H9 (cell line): ENCODE results near the gene ATRN. TPM values are rescaled to one million over a fixed set of nuclear protein-coding genes. Genes with fewer than 3 reads are reported as not detected.

Source experiments
- DNase-seq: peaks from one replicate; pipeline ENCODE4 v3.0.0-alpha.2; 2017
- H2AFZ ChIP-seq: one replicate; pipeline ENCODE4 v1.6.1; 2013; ENCODE audit warnings: mild to moderate bottlenecking, low read length, control low read depth, moderate library complexity
- H2AK5ac ChIP-seq: 2 replicates; pipeline ENCODE4 v1.6.1; 2013; ENCODE audit warnings: low read length, control low read depth, mixed read lengths; ENCODE audit not compliant: insufficient read length
- H2BK120ac ChIP-seq: one replicate; pipeline ENCODE4 v1.6.1; 2013; ENCODE audit warnings: low read depth, mild to moderate bottlenecking, low read length, control low read depth, inconsistent platforms; ENCODE audit not compliant: poor library complexity, severe bottlenecking
- H2BK12ac ChIP-seq: 2 replicates; pipeline ENCODE4 v1.6.1; 2013; ENCODE audit warnings: low read length, control low read depth, mixed read lengths, low read depth; ENCODE audit not compliant: insufficient read length
- H2BK15ac ChIP-seq: 2 replicates; pipeline ENCODE4 v1.6.1; 2013; ENCODE audit warnings: low read depth, low read length, control low read depth
- H2BK20ac ChIP-seq: one replicate; pipeline ENCODE4 v1.6.1; 2013; ENCODE audit warnings: low read depth, mild to moderate bottlenecking, low read length, control low read depth, inconsistent platforms; ENCODE audit not compliant: poor library complexity, severe bottlenecking
- H2BK5ac ChIP-seq: 2 replicates; pipeline ENCODE4 v1.6.1; 2013; ENCODE audit warnings: low read length, control low read depth, mixed read lengths; ENCODE audit not compliant: insufficient read length
- H3K14ac ChIP-seq: 2 replicates; pipeline ENCODE4 v1.6.1; 2013; ENCODE audit warnings: low read length, control low read depth; ENCODE audit not compliant: insufficient read depth
- H3K18ac ChIP-seq: 2 replicates; pipeline ENCODE4 v1.6.1; 2013; ENCODE audit warnings: low read depth, mild to moderate bottlenecking, mixed read lengths, low read length, control low read depth; ENCODE audit not compliant: insufficient read length
- H3K23ac ChIP-seq: 2 replicates; pipeline ENCODE4 v1.6.1; 2013; ENCODE audit warnings: low read length, control low read depth, mixed read lengths, low read depth; ENCODE audit not compliant: insufficient read length
- H3K23me2 ChIP-seq: 2 replicates; pipeline ENCODE4 v1.6.1; 2013; ENCODE audit warnings: low read depth, mild to moderate bottlenecking, mixed read lengths, low read length, control low read depth; ENCODE audit not compliant: insufficient read length, poor library complexity, severe bottlenecking
- H3K27ac ChIP-seq: 2 replicates; pipeline ENCODE4 v1.5.1; 2013; ENCODE audit warnings: low read length, control low read depth, mixed read lengths, low read depth; ENCODE audit not compliant: insufficient read length
- H3K27me3 ChIP-seq: 2 replicates; pipeline ENCODE4 v1.6.1; 2013; ENCODE audit warnings: low read length, control low read depth, inconsistent platforms; ENCODE audit not compliant: insufficient read depth
- H3K4ac ChIP-seq: 2 replicates; pipeline ENCODE4 v1.6.1; 2013; ENCODE audit warnings: low read depth, mild to moderate bottlenecking, control low read depth, inconsistent platforms, low read length, moderate library complexity
- H3K4me1 ChIP-seq: 2 replicates; pipeline ENCODE4 v1.6.1; 2013; ENCODE audit warnings: low read length, control low read depth, inconsistent platforms; ENCODE audit not compliant: insufficient read depth
- H3K4me2 ChIP-seq: 2 replicates; pipeline ENCODE4 v1.6.1; 2013; ENCODE audit warnings: low read length, control low read depth, mixed read lengths; ENCODE audit not compliant: insufficient read length, insufficient read depth
- H3K56ac ChIP-seq: 2 replicates; pipeline ENCODE4 v1.6.1; 2013; ENCODE audit warnings: low read depth, mild to moderate bottlenecking, mixed read lengths, low read length, control low read depth; ENCODE audit not compliant: insufficient read length
- H3K79me1 ChIP-seq: 2 replicates; pipeline ENCODE4 v1.6.1; 2013; ENCODE audit warnings: low read depth, mild to moderate bottlenecking, moderate library complexity, low read length, control low read depth, inconsistent platforms; ENCODE audit not compliant: insufficient read depth, poor library complexity, severe bottlenecking
- H3K79me2 ChIP-seq: 2 replicates; pipeline ENCODE4 v1.6.1; 2013; ENCODE audit warnings: low read length, control low read depth, inconsistent platforms; ENCODE audit not compliant: insufficient read depth
- H3K9ac ChIP-seq: 2 replicates; pipeline ENCODE4 v1.6.1; 2013; ENCODE audit warnings: low read length, control low read depth, mixed read lengths; ENCODE audit not compliant: insufficient read length; ENCODE audit errors: extremely low read depth
- H3K9me3 ChIP-seq: one replicate; pipeline ENCODE4 v1.6.1; 2013; ENCODE audit warnings: low read depth, low read length, inconsistent platforms; ENCODE audit not compliant: control insufficient read depth
- H3T11ph ChIP-seq: one replicate; pipeline ENCODE4 v1.6.1; 2013; ENCODE audit warnings: mild to moderate bottlenecking, low read length, control low read depth, inconsistent platforms
- H4K20me1 ChIP-seq: one replicate; pipeline ENCODE4 v1.6.1; 2013; ENCODE audit not compliant: control insufficient read depth, insufficient read length, insufficient read depth
- H4K5ac ChIP-seq: 2 replicates; pipeline ENCODE4 v1.6.1; 2013; ENCODE audit warnings: low read depth, mild to moderate bottlenecking, mixed read lengths, low read length, control low read depth; ENCODE audit not compliant: insufficient read length
- H4K8ac ChIP-seq: replicated peaks from 2 replicates; pipeline ENCODE4 v1.6.1; 2013; ENCODE audit warnings: low read length, control low read depth, mixed read lengths, low read depth; ENCODE audit not compliant: insufficient read length
- H4K91ac ChIP-seq: 2 replicates; pipeline ENCODE4 v1.6.1; 2013; ENCODE audit warnings: low read depth, mild to moderate bottlenecking, moderate library complexity, mixed read lengths, low read length, control low read depth; ENCODE audit not compliant: insufficient read length
- H3K27ac Mint-ChIP-seq, 3 experiments: 2 replicates in 2 of 3; 3 replicates in 1 of 3; pipeline ENCODE4 v1.8.0; 2020 to 2021; ENCODE audit warnings: mixed read lengths in 3 of 3, mild to moderate bottlenecking in 1 of 3, moderate library complexity in 1 of 3
- H3K27me3 Mint-ChIP-seq: 2 replicates; pipeline ENCODE4 v1.8.0; 2021; ENCODE audit warnings: low read depth, mild to moderate bottlenecking, moderate library complexity, mixed read lengths
- H3K36me3 Mint-ChIP-seq, 3 experiments: 2 replicates in 2 of 3; 3 replicates in 1 of 3; pipeline ENCODE4 v1.8.0; 2020 to 2021; ENCODE audit warnings: low read depth in 3 of 3, mixed read lengths in 3 of 3; ENCODE audit not compliant: insufficient read depth in 1 of 3
- H3K4me1 Mint-ChIP-seq, 2 experiments: 2 replicates each; pipeline ENCODE4 v1.8.0; 2020; ENCODE audit warnings: mixed read lengths in 2 of 2
- H3K4me3 Mint-ChIP-seq, 2 experiments: 2 replicates in 1 of 2; 3 replicates in 1 of 2; pipeline ENCODE4 v1.8.0; 2020 to 2021; ENCODE audit warnings: mild to moderate bottlenecking in 2 of 2, mixed read lengths in 2 of 2, moderate library complexity in 1 of 2
- H3K9me3 Mint-ChIP-seq, 2 experiments: 2 replicates in 1 of 2; 3 replicates in 1 of 2; pipeline ENCODE4 v1.8.0; 2020; ENCODE audit warnings: mild to moderate bottlenecking in 2 of 2, mixed read lengths in 2 of 2, moderate library complexity in 1 of 2
- CTCF ChIP-seq: fragments of 200-600 bp; sonication (generic); conservative IDR thresholded peaks from 3 replicates; pipeline ENCODE4 v1.8.0; 2021; ENCODE audit warnings: antibody characterized with exemption, mild to moderate bottlenecking
- WGBS: extraction: QIAGEN DNeasy Blood & Tissue Kit; methylation state at CpG from one replicate; pipeline ENCODE4 v1.1.7; 2013; ENCODE audit warnings: missing lambda C conversion rate, low lambda C conversion rate, mixed read lengths; ENCODE audit not compliant: insufficient read length; ENCODE audit errors: extremely low coverage; 5-methylcytosine and 5-hydroxymethylcytosine counted together
- total RNA-seq: library from RNA; stranded (reverse); gene quantifications from 2 replicates; pipeline ENCODE4 v1.2.1, GENCODE V29; 2021

Gene ATRN
- total RNA-seq, 1 experiment from 2014 or later, result 23.1 TPM

- Histone ChIP-seq H4K5ac (no peak overlapping the region), H3K23me2 (no peaks in the 10 kb centered on the region), H2BK12ac (no peak overlapping the region), H3K27ac (no peak overlapping the region), H2BK120ac (no peak overlapping the region), H2AFZ (no peak overlapping the region), H2AK5ac (no peak overlapping the region), H2BK15ac (no peak overlapping the region), H3K9ac (no peak overlapping the region), H3K56ac (no peak overlapping the region), H3K9me3 (no peaks in the 10 kb centered on the region), H3K14ac (no peak overlapping the region), H4K8ac (no peak overlapping the region), H3T11ph (no peak overlapping the region), H3K18ac (no peak overlapping the region), H3K23ac (no peak overlapping the region), H3K79me2 (no peaks in the 10 kb centered on the region), H2BK20ac (no peak overlapping the region), H3K27me3 (no peaks in the 10 kb centered on the region), H3K4me1 (peaks cover 6% of the 10 kb centered on the region; the same call in 1 of the 2 replicates), H4K91ac (no peak overlapping the region), H3K4ac (no peak overlapping the region), H4K20me1 (no peaks in the 10 kb centered on the region), H3K4me2 (no peak overlapping the region), H3K79me1 (no peaks in the 10 kb centered on the region), H2BK5ac (no peak overlapping the region)
- peaks cover 0 to 11% (median 7%) of the 10 kb centered on the region in 3 experiments; a peak in 4 of 7 replicates for H3K36me3 Mint-ChIP-seq
- no peaks in the 10 kb centered on the region for H3K27me3 Mint-ChIP-seq
- DNase-seq, result no peak
- no peak overlapping the region for H3K4me3 Mint-ChIP-seq
- TF ChIP-seq CTCF, result peak; percentile 40; the same call in 2 of the 3 replicates
- H3K27ac Mint-ChIP-seq, result no peak overlapping the region; a peak in 2 of 7 replicates
- peaks cover 19 to 21% of the 10 kb centered on the region in 2 experiments for H3K4me1 Mint-ChIP-seq
- WGBS, result no CpG with 5 or more reads among the region's 7 CpGs
- no peaks in the 10 kb centered on the region for H3K9me3 Mint-ChIP-seq
Measured at GRCh38 chr20:3632311-3633004, 161.6 kb downstream of the ATRN start.
